ENCODE measurements around the gene TRNP1. TPM values are rescaled to one million over a fixed set of nuclear protein-coding genes. Genes with fewer than 3 reads are reported as not detected.

Gene TRNP1
- total and polyA plus RNA-seq, 3 donors from 2014 or later, result 4.3 to 7.7 (median 5.7) TPM

GRCh38 chr1:27029517-27029916, 36.0 kb downstream of the TRNP1 start:
- 87 to 92% methylated on average over 6 to 9 of the region's 9 CpGs for WGBS, 2 donors

GRCh38 chr1:27031235-27032118, 38.0 kb downstream of the TRNP1 start:
- DNase-seq, result peak; percentile 85
- H3K9me3 ChIP-seq, result no peaks in the 10 kb centered on the region
- no peak overlapping the region for H3K27ac ChIP-seq
- no peaks in the 10 kb centered on the region for H3K36me3 ChIP-seq (ENCODE audit: low read depth, missing control alignments)
- WGBS, 2 donors, result 3 to 16% methylated on average over 24 to 40 of the region's 43 CpGs
- peak overlapping the region; percentile 22 to 50 for H3K4me3 ChIP-seq
- no peaks in the 10 kb centered on the region for H3K27me3 ChIP-seq
- intact Hi-C loops (cut with DNase I; ENCODE audit: low total_unique reads), result no loop called here
- TF ChIP-seq POLR2A (IDR thresholded peaks at IDR 0.05), result no peak
- TF ChIP-seq CTCF (IDR thresholded peaks at IDR 0.05), result no peak
- H3K4me1 ChIP-seq, result peaks cover 11% of the 10 kb centered on the region

More at GRCh38 chr1:27029517-27029916, 36.0 kb downstream of the TRNP1 start:
- intact Hi-C loops (cut with DNase I; ENCODE audit: low total_unique reads), result no loop called here
- no peaks in the 10 kb centered on the region for H3K36me3 ChIP-seq (ENCODE audit: low read depth, missing control alignments)
- no peaks in the 10 kb centered on the region for H3K27me3 ChIP-seq
- H3K9me3 ChIP-seq, result no peaks in the 10 kb centered on the region
- DNase-seq, result no peak
- H3K27ac ChIP-seq, result no peak overlapping the region
- TF ChIP-seq POLR2A (IDR thresholded peaks at IDR 0.05) (no peak), CTCF (IDR thresholded peaks at IDR 0.05) (no peak)
- H3K4me3 ChIP-seq, result no peak overlapping the region
- H3K4me1 ChIP-seq, result peaks cover 11% of the 10 kb centered on the region

GRCh38 chr1:27032119-27032461, 38.6 kb downstream of the TRNP1 start:
- Histone ChIP-seq H3K4me1 (peaks cover 11% of the 10 kb centered on the region), H3K27me3 (no peaks in the 10 kb centered on the region), H3K9me3 (no peaks in the 10 kb centered on the region), H3K4me3 (peak overlapping the region in 1 of 2 donors; percentile 50), H3K27ac (no peak overlapping the region), H3K36me3 (ENCODE audit: low read depth, missing control alignments) (no peaks in the 10 kb centered on the region)
- DNase-seq, result no peak
- 57 to 59% methylated on average over 2 of the region's 2 CpGs for WGBS, 2 donors
- intact Hi-C loops (cut with DNase I; ENCODE audit: low total_unique reads), result no loop called here
- TF ChIP-seq CTCF (IDR thresholded peaks at IDR 0.05) (no peak), POLR2A (IDR thresholded peaks at IDR 0.05) (no peak)

GRCh38 chr1:27033043-27033746, 39.7 kb downstream of the TRNP1 start:
- H3K9me3 ChIP-seq, result no peaks in the 10 kb centered on the region
- H3K27ac ChIP-seq, result no peak overlapping the region
- no peaks in the 10 kb centered on the region for H3K36me3 ChIP-seq (ENCODE audit: low read depth, missing control alignments)
- TF ChIP-seq POLR2A (IDR thresholded peaks at IDR 0.05) (no peak), CTCF (IDR thresholded peaks at IDR 0.05) (no peak)
- H3K4me1 ChIP-seq, result peaks cover 11% of the 10 kb centered on the region
- no peaks in the 10 kb centered on the region for H3K27me3 ChIP-seq
- DNase-seq, result no peak
- WGBS, 2 donors, result 77 to 78% methylated on average over 6 to 7 of the region's 7 CpGs
- intact Hi-C loops (cut with DNase I; ENCODE audit: low total_unique reads), result no loop called here
- no peak overlapping the region for H3K4me3 ChIP-seq

Measured in testis (tissue), 3 donors.